GM12892 (cell line): ENCODE results near the gene APOC4.
"Not testable (repeated sequence)": the region's sequence is repeated elsewhere in the genome, so short reads cannot be mapped to it uniquely, and the experiment has no call there.

Source experiments
- POLR2A ChIP-seq: IDR thresholded peaks from 2 replicates; pipeline ENCODE4 v1.6.1; 2011; ENCODE audit warnings: low read depth, low read length, control low read depth
- TAF1 ChIP-seq: IDR thresholded peaks from 2 replicates; pipeline ENCODE4 v1.6.1; 2011; ENCODE audit warnings: low read depth, mild to moderate bottlenecking, control low read depth, low read length, borderline replicate concordance

DNA sequence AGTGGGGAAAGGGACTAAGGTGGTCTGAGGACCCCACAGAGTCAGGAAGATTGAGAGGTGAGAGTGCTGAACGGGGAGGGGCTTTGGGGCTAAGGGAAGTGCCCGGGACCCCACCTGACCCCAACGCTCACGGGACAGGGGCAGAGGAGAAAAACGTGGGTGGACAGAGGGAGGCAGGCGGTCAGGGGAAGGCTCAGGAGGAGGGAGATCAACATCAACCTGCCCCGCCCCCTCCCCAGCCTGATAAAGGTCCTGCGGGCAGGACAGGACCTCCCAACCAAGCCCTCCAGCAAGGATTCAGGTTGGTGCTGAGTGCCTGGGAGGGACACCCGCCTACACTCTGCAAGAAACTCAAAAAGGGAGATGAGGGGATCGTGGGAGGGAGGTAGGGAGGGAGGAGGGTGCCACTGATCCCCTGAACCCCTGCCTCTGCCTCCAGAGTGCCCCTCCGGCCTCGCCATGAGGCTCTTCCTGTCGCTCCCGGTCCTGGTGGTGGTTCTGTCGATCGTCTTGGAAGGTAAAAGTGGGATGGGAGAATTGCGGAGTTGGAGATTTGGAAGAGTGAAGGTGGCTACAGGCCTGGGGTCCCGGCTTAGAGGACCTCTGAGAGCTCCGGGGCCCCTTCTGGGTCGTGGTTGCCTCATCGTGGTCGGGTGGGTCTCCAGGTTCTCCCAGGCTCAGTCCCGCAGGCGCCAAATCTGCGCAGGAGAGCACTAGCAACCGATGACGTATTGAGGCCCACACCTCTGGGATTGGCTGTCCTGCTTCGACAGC lies 27.4 kb upstream of the APOC4 start, which contains the start of gene APOC1:
- TF ChIP-seq POLR2A, TAF1: not testable (repeated sequence)
